D341Med (cell line): ENCODE results near the gene MMP11.

Source experiments
- DNase-seq: peaks from one replicate; pipeline ENCODE4 v3.0.0; 2012; ENCODE audit warnings: low spot score

MMP11 gene

DNA sequence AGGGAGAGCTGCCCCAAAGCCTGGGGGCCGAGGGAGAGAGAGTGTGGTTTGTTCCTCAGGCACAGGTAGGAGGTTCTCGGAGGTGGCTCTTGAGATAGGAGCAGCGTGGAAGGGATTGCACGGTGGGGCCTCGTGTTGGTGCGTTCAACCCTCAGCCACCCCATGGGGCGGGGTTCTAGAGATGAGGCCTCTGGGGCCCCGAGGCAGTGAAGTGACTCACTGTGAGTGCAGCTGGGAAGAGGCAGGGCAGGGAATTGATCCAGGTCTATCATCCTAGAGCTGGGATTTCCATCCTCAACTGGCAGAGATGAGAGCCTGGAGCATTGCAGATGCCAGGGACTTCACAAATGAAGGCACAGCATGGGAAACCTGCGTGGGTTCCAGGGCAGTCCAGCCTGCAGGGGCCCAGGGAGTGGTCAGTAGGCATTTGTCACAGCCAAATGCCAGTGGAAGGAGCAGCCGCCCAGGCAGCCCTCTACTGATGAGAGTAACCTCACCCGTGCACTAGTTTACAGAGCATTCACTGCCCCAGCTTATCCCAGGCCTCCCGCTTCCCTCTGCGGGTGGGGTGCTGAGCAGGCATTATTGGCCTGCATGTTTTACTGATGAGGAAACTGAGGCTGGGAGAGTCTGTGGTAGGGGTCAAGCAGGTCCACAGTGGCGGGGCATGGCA lies 9.0 kb downstream of the MMP11 start:
- no peak for DNase-seq

DNA sequence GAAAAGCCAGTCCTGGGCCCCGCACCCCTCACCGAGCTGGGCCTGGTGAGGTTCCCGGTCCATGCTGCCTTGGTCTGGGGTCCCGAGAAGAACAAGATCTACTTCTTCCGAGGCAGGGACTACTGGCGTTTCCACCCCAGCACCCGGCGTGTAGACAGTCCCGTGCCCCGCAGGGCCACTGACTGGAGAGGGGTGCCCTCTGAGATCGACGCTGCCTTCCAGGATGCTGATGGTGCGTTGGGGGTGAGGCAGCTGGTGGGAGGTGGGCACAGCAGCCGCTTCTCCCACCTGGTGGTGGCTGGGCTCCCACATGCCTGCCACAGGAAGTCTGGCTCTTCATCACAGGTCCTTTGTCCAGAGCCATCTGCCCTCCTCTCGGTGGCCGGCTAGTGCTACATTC lies 9.6 kb downstream of the MMP11 start:
- no peak for DNase-seq

- no peak for DNase-seq
Measured at GRCh38 chr22:23782703-23783102, 10.1 kb downstream of the MMP11 start.

- no peak for DNase-seq
Measured at GRCh38 chr22:23783265-23784150, 10.9 kb downstream of the MMP11 start.

DNA sequence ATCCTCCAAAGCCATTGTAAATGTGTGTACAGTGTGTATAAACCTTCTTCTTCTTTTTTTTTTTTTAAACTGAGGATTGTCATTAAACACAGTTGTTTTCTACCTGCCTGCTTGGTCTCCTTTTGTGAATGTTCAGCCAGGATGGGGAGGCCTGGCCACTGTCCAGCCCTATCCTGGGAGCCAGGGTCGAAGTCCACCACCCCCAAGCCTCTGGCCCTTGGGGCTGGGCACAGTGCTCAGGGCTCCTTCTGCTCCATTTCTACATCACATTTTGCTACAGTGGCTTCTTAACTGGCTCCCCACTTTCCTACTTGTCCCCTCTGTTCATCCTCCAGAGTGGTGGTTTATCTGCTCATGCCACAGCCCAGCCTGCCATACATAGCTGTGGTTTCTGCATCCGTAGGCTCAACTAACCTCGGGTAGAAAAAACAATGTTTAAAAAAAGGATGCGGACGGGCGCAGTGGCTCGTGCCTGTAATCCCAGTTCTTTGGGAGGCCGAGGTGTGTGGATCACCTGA lies 11.6 kb downstream of the MMP11 start:
- DNase-seq: no peak

GRCh38 chr22:23786261-23786710 lies 13.6 kb downstream of the MMP11 start:
- no peak for DNase-seq

DNA sequence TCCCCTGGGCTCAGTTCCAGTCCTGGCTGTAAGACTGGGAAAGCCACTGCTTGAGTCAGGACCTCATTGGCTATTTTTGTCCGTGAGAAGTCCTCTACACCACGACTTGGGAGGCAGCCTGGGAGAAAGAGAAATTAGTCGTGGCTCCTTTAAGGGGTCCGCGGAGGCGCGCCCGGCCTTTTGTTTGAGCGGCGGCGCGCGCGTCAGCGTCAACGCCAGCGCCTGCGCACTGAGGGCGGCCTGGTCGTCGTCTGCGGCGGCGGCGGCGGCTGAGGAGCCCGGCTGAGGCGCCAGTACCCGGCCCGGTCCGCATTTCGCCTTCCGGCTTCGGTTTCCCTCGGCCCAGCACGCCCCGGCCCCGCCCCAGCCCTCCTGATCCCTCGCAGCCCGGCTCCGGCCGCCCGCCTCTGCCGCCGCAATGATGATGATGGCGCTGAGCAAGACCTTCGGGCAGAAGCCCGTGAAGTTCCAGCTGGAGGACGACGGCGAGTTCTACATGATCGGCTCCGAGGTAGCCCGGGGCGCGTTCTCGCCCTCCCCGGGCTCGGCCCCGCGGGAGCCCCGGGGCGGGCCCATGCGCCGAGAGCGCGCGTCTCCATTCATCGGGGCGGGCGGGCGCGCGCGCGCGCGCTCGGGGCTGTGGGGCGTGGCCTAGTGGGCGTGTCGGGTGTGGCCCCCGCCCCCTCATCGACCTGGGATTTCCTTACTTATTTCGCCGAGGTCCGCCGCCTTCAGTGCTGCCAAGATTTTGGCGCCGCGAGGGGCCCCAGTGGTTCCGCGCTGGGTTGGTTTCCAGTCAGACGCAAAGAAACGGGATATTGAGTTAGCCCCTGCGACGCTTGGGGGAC lies 14.3 kb downstream of the MMP11 start, which contains the start of gene SMARCB1:
Gene SMARCB1 (plus strand): TSS at position 215 of the 848 bp plus-strand sequence. CDS start 204 bp downstream, at position 419.
- peak; percentile 98 for DNase-seq

- DNase-seq: no peak
Measured at GRCh38 chr22:23787600-23787896, 14.9 kb downstream of the MMP11 start.

- DNase-seq: no peak
Measured at GRCh38 chr22:23787910-23788309, 15.3 kb downstream of the MMP11 start.

DNA sequence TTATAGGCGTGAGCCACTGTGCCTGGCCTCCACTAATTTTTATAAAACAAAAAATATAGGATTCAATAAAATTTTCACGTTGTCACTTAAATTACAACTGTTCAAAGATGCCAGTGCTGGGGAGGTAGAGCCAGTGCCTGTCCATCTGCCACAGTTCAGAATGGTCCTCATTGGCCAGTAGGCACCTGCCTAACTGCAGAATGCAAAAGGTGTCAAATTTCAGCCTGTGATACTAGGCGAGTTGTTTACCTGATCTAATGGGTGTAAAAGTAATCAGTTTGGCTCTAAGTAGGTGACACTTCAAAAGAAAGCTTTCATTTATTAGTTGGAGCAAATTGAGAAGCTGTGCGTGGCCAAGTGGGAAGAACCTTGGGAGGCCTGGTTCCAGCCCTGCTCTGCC lies 16.5 kb downstream of the MMP11 start:
- no peak for DNase-seq

DNA sequence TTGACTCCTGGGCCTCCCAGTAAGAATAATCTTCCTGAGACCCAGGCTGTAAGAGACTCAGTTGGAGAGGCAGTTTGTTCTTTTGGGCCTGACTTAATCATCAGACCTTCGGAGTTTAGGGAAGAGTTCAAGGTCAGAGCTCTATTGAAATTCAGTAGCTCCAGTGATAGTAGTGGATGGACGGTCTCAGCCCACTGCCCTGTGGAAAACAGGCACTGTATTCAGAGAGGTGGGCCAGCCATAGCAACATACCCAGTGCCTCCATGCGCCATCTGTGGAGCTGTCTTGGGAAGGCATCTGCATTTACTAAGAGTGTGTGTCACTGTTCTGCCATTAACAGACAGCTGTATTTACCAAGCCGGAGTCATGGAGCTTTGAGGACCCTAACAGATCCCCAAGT lies 17.0 kb downstream of the MMP11 start:
- DNase-seq: no peak

DNA sequence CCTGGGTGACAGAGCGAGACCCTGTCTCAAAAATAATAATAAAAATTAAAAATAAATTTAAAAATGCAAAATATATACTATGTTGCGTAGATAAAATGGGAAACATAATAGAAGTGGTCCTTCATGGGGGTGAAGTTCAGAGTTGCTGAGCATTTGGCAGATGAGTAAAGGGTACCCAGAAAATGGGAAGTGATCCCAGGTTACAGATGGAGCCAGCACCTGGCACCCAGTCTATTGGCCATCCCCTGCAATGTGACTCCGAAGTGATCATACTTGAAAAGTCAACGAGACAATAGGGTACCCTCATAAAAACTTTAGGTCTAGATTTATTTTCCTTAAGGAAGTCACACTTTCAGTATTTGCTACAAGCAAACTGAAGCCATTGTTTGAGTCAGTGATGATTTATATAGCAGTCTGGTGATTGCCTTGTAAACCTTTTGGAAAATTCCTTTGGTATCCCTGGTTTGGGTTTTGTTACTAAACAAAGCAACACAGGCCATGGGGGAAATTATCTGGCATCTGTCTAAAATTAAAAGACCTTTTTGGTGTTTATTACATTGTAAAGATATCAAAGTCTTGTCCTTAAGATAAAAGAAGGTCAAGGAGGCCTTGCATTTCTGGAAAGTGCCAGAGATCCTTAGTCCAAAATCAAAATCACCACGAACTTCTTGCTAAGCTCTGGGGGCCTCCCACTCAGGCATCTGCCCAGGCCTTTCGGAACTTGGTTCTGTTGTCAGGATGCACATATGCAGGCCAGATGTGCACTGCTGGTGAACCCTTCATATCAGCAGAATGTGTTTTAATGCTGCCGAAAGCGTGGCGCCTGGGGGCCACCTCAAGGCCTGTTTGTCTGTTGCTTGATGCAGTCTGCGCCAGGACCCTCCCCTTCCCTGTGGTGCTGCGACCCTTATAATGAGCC lies 18.4 kb downstream of the MMP11 start:
- no peak for DNase-seq

DNA sequence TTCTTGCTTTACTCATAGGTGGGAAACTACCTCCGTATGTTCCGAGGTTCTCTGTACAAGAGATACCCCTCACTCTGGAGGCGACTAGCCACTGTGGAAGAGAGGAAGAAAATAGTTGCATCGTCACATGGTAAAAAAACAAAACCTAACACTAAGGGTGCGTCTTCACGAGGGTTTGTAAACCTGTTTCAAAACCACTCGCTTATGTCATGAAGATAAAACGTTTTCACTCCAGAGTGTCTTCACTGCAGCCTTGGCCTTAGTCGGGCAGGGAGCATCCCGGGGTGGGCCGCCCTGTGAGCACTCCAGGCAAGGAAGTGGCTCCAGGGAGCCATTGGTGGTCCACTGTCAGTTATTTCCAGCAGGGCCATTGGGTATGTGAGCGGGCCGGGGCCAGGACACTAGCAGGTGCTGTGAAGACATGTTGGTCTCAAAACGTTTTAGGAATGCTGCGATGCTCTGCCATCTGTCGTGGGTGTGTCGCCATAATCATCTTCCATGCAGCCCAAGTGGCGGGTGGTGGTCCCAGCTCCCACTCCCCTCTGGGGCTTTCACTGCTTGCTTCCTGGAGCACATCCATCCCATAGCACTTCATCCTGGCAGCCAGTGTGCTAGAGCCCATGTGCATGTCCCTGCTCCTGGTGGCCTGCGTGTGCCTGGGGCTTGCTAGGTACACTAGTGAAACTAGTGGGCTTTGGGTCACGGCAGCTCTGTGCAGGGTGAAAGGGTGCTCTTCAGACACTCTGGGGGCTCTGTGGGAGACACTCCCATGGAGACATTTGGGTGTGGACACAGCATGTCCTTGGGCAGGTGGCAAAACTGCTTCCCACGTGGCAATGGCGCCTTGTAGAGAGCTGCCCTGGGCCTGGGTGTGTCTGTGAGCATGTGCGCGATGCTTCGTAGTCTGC lies 19.3 kb downstream of the MMP11 start:
- DNase-seq: no peak

GRCh38 chr22:23793326-23793725 lies 20.7 kb downstream of the MMP11 start:
- no peak for DNase-seq

GRCh38 chr22:23796461-23796860 lies 23.8 kb downstream of the MMP11 start:
- DNase-seq: no peak

GRCh38 chr22:23800297-23801237 lies 27.9 kb downstream of the MMP11 start:
- DNase-seq: no peak

DNA sequence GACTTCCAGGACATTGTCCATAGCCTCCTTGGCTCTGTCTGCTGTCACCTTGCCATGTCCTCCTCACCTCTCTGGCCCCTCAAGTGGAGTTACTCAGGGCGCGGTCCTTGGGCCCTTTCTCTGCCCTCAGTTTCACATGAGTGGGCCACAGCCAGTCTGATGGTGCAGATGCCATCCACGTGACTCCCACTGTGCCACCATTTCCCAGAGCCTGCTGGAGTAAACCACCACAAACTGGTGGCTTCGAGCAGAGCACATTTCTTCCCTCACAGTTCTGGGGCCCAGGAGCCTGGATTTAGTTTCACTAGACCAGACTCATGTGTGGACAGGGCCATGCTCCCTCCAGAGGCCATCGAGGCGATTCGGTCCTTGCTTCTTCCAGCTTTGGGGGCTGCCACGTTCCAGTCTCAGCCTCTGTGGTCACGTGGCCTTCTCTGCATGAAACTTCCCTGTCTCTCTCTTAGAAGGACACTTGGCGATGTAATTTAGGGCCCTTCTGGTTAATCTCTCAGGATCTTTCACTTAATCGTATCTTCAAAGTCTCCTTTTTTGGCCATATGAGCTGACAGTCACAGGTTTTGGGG lies 28.7 kb downstream of the MMP11 start:
- no peak for DNase-seq

DNA sequence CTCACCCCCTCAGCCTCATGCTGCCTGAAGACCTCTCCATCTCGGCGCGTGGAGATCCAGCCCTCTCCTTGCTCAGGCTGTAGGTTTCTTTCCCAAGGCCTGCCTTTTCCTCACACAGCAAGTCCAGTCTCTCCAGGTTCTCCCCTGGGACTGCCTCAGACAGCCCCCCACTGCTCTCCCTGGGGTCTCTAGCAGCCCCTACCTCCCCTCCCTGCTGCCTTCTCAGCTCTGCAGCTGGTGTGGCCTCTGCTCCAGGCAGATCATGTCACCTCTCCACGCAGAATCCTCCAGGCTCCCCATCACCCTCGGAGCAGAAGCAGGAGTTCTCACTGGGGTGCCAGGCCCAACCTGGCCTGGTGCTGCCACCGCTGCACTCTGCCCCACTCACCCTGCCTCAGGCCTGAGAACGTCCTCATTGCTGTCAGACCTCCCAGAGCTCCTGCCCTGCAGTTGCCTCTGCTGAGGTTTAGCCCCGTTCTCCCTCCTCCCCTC lies 29.3 kb downstream of the MMP11 start:
- no peak for DNase-seq
